B cell (primary cell): ENCODE data around the gene KNG1.

Experiments
- EZH2 ChIP-seq: IDR thresholded peaks from 2 replicates; pipeline ENCODE4 v1.6.1; 2012; ENCODE audit warnings: borderline replicate concordance, low read depth, mild to moderate bottlenecking, moderate library complexity, low read length; ENCODE audit not compliant: insufficient read depth, poor library complexity, severe bottlenecking
- TF ChIP-seq, protein P1 (sequence below): fragments of 200-600 bp; IDR thresholded peaks from one replicate; pipeline ENCODE4 v1.8.0; 2022; ENCODE audit warnings: antibody characterized with exemption, mild to moderate bottlenecking

DNA sequence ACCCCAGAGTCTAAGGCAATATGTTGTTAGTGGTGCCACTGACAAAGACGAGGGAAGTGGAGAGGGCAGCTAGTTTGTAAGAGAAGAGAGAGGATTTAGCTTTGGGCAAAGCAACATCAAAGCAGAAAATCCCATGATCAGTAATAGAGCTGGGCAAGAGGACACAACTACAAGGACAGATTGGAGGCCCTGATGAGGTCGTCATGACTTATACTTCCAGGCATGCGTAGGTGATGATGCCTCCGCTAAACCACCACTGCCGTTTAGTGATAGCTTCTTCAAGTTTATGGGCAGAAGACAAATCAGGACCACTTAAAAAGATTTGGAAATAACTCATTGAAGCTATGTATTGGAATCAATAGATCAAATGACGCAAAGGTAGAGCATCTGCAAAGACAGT is 48.7 kb upstream of the KNG1 start:
- TF ChIP-seq, protein P1, sequence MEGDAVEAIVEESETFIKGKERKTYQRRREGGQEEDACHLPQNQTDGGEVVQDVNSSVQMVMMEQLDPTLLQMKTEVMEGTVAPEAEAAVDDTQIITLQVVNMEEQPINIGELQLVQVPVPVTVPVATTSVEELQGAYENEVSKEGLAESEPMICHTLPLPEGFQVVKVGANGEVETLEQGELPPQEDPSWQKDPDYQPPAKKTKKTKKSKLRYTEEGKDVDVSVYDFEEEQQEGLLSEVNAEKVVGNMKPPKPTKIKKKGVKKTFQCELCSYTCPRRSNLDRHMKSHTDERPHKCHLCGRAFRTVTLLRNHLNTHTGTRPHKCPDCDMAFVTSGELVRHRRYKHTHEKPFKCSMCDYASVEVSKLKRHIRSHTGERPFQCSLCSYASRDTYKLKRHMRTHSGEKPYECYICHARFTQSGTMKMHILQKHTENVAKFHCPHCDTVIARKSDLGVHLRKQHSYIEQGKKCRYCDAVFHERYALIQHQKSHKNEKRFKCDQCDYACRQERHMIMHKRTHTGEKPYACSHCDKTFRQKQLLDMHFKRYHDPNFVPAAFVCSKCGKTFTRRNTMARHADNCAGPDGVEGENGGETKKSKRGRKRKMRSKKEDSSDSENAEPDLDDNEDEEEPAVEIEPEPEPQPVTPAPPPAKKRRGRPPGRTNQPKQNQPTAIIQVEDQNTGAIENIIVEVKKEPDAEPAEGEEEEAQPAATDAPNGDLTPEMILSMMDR: no peak
- no peak for TF ChIP-seq EZH2
